ENCODE measurements around the gene SUSD2.

SUSD2 gene

GRCh38 chr22:24183321-24184031 is 2.2 kb downstream of the SUSD2 start:
- Histone ChIP-seq H3K79me2 (ENCODE audit: insufficient read depth, low read length) (no peaks in the 10 kb centered on the region), H3K9me3 (ENCODE audit: insufficient read depth, low read length, severe bottlenecking) (no peaks in the 10 kb centered on the region), H3K4me1 (ENCODE audit: insufficient read depth, low read length) (no peaks in the 10 kb centered on the region), H3K36me3 (ENCODE audit: insufficient read depth, low read length) (peaks cover under 1% of the 10 kb centered on the region; the same call in 1 of the 2 replicates), H4K20me1 (ENCODE audit: insufficient read depth, low read length) (no peaks in the 10 kb centered on the region), H3K27ac (ENCODE audit: low read length) (no peak overlapping the region), H3K4me3 (ENCODE audit: low read depth in 1 of 2, low read length in 2 of 2) (no peak overlapping the region), H3K4me2 (ENCODE audit: insufficient read depth, low read length) (no peak overlapping the region), H3K27me3 (ENCODE audit: insufficient read depth, low read length, poor library complexity) (no peaks in the 10 kb centered on the region), H3K9ac (ENCODE audit: low read depth, low read length) (no peak overlapping the region), H2AFZ (ENCODE audit: low read depth, low read length) (no peak overlapping the region)
- TF ChIP-seq EZH2 (IDR thresholded peaks at IDR 0.05; ENCODE audit: borderline replicate concordance, low read depth, low read length, severe bottlenecking), result no peak
- TF ChIP-seq CTCF (IDR thresholded peaks at IDR 0.05; ENCODE audit: borderline replicate concordance, extremely low read depth, low read length, poor library complexity, severe bottlenecking), result no peak
- ATAC-seq (ENCODE audit: insufficient read depth, low read depth) (no peak), DNase-seq (no peak)

- no peaks in the 10 kb centered on the region for H3K36me3 ChIP-seq (ENCODE audit: insufficient read depth, low read length)
- no peak overlapping the region for H3K4me2 ChIP-seq (ENCODE audit: insufficient read depth, low read length)
- no peak for DNase-seq
- ATAC-seq (ENCODE audit: insufficient read depth, low read depth), result no peak
- no peak overlapping the region for H3K27ac ChIP-seq (ENCODE audit: low read length)
- no peak overlapping the region for H2AFZ ChIP-seq (ENCODE audit: low read depth, low read length)
- no peak overlapping the region for H3K9ac ChIP-seq (ENCODE audit: low read depth, low read length)
- no peaks in the 10 kb centered on the region for H4K20me1 ChIP-seq (ENCODE audit: insufficient read depth, low read length)
- H3K4me1 ChIP-seq (ENCODE audit: insufficient read depth, low read length), result no peaks in the 10 kb centered on the region
- TF ChIP-seq EZH2 (IDR thresholded peaks at IDR 0.05; ENCODE audit: borderline replicate concordance, low read depth, low read length, severe bottlenecking) (no peak), CTCF (IDR thresholded peaks at IDR 0.05; ENCODE audit: borderline replicate concordance, extremely low read depth, low read length, poor library complexity, severe bottlenecking) (no peak)
- no peaks in the 10 kb centered on the region for H3K27me3 ChIP-seq (ENCODE audit: insufficient read depth, low read length, poor library complexity)
- no peaks in the 10 kb centered on the region for H3K9me3 ChIP-seq (ENCODE audit: insufficient read depth, low read length, severe bottlenecking)
- no peak overlapping the region for H3K4me3 ChIP-seq (ENCODE audit: low read depth in 1 of 2, low read length in 2 of 2)
- no peaks in the 10 kb centered on the region for H3K79me2 ChIP-seq (ENCODE audit: insufficient read depth, low read length)
Measured at GRCh38 chr22:24184057-24184798, 2.9 kb downstream of the SUSD2 start.

- TF ChIP-seq CTCF (IDR thresholded peaks at IDR 0.05; ENCODE audit: borderline replicate concordance, extremely low read depth, low read length, poor library complexity, severe bottlenecking) (no peak), EZH2 (IDR thresholded peaks at IDR 0.05; ENCODE audit: borderline replicate concordance, low read depth, low read length, severe bottlenecking) (no peak)
- H3K4me3 ChIP-seq (ENCODE audit: low read depth in 1 of 2, low read length in 2 of 2), result no peak overlapping the region
- no peaks in the 10 kb centered on the region for H3K9me3 ChIP-seq (ENCODE audit: insufficient read depth, low read length, severe bottlenecking)
- no peaks in the 10 kb centered on the region for H3K27me3 ChIP-seq (ENCODE audit: insufficient read depth, low read length, poor library complexity)
- H3K4me1 ChIP-seq (ENCODE audit: insufficient read depth, low read length), result no peaks in the 10 kb centered on the region
- no peak overlapping the region for H2AFZ ChIP-seq (ENCODE audit: low read depth, low read length)
- H3K79me2 ChIP-seq (ENCODE audit: insufficient read depth, low read length), result no peaks in the 10 kb centered on the region
- H3K36me3 ChIP-seq (ENCODE audit: insufficient read depth, low read length), result no peaks in the 10 kb centered on the region
- no peak overlapping the region for H3K9ac ChIP-seq (ENCODE audit: low read depth, low read length)
- ATAC-seq (ENCODE audit: insufficient read depth, low read depth) (no peak), DNase-seq (no peak)
- H3K27ac ChIP-seq (ENCODE audit: low read length), result no peak overlapping the region
- no peak overlapping the region for H3K4me2 ChIP-seq (ENCODE audit: insufficient read depth, low read length)
- H4K20me1 ChIP-seq (ENCODE audit: insufficient read depth, low read length), result peaks cover 6% of the 10 kb centered on the region; the same call in 1 of the 2 replicates
Measured at GRCh38 chr22:24185001-24185500, 3.8 kb downstream of the SUSD2 start.

Measured in DND-41 (cell line).